ENCODE data around the gene BRINP1.

Gene BRINP1

DNA sequence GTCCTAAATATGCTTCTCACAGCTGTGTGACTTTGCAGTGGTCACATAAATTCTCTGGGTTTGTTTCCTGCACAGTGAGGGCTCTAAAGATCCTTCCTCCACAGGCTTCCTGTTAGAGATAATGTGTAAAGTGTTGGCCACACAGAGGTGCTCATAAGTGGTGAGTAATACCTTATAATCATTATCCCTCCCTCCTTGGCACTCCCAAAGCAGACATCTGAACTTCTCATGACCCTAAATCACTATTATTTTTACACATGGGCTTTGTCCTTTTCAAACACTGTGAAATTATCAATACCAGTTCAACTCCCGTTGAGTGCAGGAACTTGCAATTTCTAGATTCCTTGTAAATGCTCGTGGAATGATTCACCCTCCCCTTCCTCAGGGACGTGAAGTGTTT is 100.2 kb downstream of the BRINP1 start:
- no peak for TF ChIP-seq CTCF (IDR thresholded peaks at IDR 0.05; ENCODE audit: low read depth, low read length)
- no peak overlapping the region for H3K4me3 ChIP-seq (replicated peaks in 1 of 2; ENCODE audit: low read depth in 2 of 2, low read length in 2 of 2)
- no peak for DNase-seq (ENCODE audit: low read depth in 2 of 2)

DNA sequence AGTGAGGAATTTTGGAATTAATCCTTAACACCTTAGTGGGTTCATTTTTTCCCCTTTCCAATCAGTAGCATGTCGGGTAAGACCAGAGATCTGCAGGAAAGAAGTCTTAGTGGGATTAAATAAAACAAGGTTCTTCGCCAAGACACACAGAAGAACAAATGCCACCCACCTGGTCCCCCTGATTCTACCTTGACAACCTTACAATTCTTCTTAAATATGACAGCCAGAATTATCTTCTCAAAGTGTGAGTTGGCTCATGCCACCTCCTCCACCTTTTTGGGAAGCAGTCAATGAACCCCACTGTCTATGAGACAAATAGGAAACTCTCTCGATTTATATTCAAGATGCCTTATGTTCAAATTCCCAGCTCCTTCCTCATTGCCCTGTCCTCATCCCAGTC is 105.1 kb downstream of the BRINP1 start:
- TF ChIP-seq CTCF (IDR thresholded peaks at IDR 0.05; ENCODE audit: low read depth, low read length), result no peak
- no peak overlapping the region for H3K4me3 ChIP-seq (replicated peaks in 1 of 2; ENCODE audit: low read depth in 2 of 2, low read length in 2 of 2)
- no peak for DNase-seq (ENCODE audit: low read depth in 2 of 2)

GRCh38 chr9:119257592-119257991 is 111.6 kb downstream of the BRINP1 start:
- no peak for DNase-seq (ENCODE audit: low read depth in 2 of 2)
- TF ChIP-seq CTCF (IDR thresholded peaks at IDR 0.05; ENCODE audit: low read depth, low read length), result no peak
- no peak overlapping the region for H3K4me3 ChIP-seq (replicated peaks in 1 of 2; ENCODE audit: low read depth in 2 of 2, low read length in 2 of 2)

DNA sequence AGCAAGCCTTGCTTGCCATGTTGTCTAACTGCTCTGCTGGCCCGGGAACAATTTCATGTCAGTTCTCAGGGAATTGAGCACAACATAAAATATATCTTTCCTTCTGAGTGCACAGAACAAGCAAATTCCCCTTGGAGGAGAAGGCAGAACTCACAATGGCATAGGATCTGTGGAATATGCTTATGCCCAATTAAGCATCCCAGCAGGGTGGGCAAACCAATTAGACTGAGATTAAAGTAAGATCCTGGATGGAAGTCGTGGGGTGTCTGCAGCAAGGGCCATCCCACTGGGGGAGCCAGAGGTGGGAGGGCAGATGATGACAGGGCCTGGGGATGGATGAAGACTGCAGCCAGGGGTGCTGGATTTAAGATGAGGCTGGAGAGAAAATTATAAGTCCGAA is 114.1 kb downstream of the BRINP1 start:
- no peak for TF ChIP-seq CTCF (IDR thresholded peaks at IDR 0.05; ENCODE audit: low read depth, low read length)
- H3K4me3 ChIP-seq (replicated peaks in 1 of 2; ENCODE audit: low read depth in 2 of 2, low read length in 2 of 2), result no peak overlapping the region
- no peak for DNase-seq (ENCODE audit: low read depth in 2 of 2)

DNA sequence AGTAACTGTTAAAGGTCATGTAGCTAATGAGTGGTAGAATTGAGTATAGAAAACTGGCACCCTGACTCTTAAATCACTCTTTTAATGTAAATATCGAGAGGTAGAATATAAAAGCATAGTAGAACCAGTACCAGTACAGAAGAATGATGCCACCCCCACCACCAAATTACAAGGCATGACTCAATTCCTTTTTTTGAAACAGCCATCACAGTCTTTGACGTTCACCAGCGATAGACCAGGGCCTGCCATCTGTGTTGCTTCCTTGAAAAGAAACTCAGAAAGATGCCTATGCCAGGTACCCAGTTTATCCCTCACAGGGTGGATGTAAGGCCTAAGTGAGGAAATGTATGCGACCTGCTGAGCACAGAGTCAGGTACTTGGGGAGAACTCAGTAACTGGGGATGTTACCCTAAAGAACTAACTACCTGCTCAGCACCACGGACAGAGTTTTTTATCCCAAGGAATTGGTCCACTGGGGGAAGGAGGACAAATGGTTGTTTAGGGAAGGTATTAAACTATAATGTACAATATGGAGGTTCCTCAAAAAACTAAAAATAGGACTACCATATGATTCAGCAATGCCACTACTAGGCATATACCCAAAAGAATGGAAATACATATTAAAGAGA is 116.5 kb downstream of the BRINP1 start:
- H3K4me3 ChIP-seq (replicated peaks in 1 of 2; ENCODE audit: low read depth in 2 of 2, low read length in 2 of 2), result no peak overlapping the region
- no peak for TF ChIP-seq CTCF (IDR thresholded peaks at IDR 0.05; ENCODE audit: low read depth, low read length)
- DNase-seq (ENCODE audit: low read depth in 2 of 2), result no peak

GRCh38 chr9:119251936-119252335 is 117.3 kb downstream of the BRINP1 start:
- TF ChIP-seq CTCF (IDR thresholded peaks at IDR 0.05; ENCODE audit: low read depth, low read length), result no peak

GRCh38 chr9:119250730-119251129 is 118.5 kb downstream of the BRINP1 start:
- no peak overlapping the region for H3K4me3 ChIP-seq (replicated peaks in 1 of 2; ENCODE audit: low read depth in 2 of 2, low read length in 2 of 2)
- DNase-seq (ENCODE audit: low read depth in 2 of 2), result no peak
- no peak for TF ChIP-seq CTCF (IDR thresholded peaks at IDR 0.05; ENCODE audit: low read depth, low read length)

More at GRCh38 chr9:119251936-119252335, 117.3 kb downstream of the BRINP1 start:
- DNase-seq (ENCODE audit: low read depth in 2 of 2), result no peak
- no peak overlapping the region for H3K4me3 ChIP-seq (replicated peaks in 1 of 2; ENCODE audit: low read depth in 2 of 2, low read length in 2 of 2)

Measured in cardiac fibroblast (primary cell).